Measurements from ENCODE around the gene PPBP.
"Not testable (repeated sequence)": the region's sequence is repeated elsewhere in the genome, so short reads cannot be mapped to it uniquely, and the experiment has no call there.

PPBP gene

GRCh38 chr4:73991742-73992000, 3.7 kb upstream of the PPBP start:
- DNase-seq: no peak

- no peak for DNase-seq
Measured at GRCh38 chr4:73990988-73991741, 3.2 kb upstream of the PPBP start.

- no peak for DNase-seq
Measured at GRCh38 chr4:73989928-73990327, 1.9 kb upstream of the PPBP start.

DNA sequence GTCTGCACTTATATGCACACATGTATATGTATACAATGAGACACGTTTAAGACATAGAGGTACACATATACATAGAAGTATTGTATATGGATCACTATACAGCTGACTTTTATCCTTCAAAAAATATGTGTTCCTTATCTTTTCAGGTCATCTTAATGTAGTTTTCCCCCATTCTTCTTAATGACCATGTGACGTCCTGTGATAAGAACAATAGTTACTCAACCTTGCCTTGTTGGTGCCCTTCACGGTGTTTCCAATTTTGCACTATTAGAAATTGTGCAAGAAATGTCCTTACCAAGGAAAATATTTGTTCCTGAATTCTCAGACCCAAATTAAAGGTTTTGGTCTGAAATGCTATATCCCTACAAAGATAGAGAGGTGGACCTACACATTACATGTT, 1.0 kb upstream of the PPBP start:
- no peak for DNase-seq

- DNase-seq: no peak
Measured at GRCh38 chr4:73985528-73985852, 2.5 kb downstream of the PPBP start.

DNA sequence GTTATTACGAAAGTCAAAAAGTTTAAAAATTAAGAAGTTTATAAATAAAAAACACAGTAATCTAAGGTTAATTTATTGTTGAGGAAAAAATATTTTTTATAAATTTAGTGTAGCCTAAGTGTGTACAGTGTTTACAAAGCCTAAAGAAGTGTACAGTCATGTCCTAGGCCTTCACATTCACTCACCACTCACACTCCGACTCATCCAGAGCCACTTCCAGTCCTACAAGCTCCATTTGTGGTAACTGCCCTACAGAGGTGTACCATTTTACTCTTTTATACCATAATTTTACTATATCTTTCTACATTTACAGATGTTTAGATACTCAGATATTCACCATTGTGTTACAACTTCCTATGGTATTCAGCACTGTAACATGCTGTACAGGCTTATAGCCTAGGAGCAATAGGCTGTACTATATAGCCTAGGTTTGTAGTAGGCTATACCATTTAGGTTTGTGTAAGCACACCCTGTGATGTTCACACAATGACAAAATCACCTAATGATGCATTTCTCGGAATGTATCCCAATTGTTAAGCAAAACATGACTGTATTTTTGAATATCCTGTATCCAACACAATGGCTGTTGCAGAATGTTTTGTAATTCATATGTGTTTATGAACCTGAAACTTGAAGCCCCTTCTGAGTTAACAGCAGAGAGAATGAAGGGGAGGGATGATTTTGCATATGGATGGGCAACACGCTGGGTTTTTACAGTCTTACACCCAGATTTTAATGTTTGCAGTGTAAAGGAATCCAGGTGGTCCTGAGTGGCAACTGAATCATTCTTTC, 3.1 kb downstream of the PPBP start:
- no peak for DNase-seq

DNA sequence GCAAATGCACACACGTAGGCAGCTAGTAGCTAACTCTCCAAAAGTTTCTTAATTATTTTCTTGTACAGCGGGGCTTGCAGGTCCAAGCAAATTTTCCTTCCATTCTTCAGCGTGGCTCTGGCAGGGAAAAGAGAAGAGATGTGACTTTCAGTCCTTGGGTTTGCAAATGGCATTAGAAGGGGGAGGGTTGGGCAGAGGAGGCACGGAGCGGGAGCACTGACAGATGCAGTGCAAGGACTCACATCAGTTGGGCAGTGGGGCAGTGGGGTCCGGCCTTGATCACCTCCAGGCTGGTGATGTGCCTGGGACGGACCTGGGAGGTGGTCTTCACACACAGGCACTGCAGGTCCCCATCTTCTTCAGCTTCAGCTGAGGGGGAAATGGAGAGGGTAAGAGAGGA, 6.8 kb downstream of the PPBP start:
- not testable (repeated sequence) for DNase-seq

DNA sequence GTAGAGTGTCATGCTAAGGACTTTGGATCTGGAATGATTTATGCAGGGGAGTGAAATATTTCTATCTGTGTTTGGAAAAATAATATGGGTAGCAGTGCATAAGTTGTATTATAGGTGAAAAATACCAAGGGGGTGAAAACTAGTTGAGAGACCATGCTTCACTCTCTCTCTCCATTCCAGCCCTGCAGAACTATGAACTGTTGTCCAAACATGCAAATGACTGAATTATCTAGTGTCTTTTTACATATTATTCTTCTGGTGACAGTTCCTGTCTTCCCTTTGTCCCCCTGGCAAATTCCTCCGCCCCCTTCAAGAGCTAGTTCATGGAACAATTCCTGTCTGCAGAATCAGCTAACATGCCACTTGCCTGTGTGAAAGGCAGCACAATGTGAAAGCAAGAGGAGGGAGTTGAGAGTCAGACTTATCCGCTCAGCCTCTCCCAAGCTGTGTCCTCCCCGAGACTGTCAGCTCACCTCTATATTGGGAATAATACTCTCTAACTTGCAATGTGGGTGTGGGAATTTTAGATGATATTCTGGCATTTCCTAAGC, 8.5 kb downstream of the PPBP start:
- DNase-seq: no peak

DNA sequence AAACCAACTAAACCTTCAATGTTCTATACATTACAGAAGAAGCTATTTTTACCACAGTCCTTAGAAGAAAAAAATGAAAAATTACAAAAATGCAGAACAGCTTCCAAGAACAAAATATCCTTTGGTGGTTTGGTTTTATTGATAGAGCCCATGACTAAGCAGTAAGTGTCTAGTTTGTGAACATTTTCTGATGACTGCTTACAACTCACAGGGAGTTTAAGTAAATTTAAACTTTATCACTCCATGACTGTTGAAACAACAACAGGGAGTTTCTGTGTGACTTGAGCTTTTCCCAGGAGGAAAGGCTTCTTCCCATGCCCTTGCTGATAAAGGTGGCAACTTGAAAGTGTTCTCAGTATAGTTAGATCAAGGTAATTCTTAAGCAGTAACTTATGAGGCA, 9.1 kb downstream of the PPBP start:
- DNase-seq: no peak

DNA sequence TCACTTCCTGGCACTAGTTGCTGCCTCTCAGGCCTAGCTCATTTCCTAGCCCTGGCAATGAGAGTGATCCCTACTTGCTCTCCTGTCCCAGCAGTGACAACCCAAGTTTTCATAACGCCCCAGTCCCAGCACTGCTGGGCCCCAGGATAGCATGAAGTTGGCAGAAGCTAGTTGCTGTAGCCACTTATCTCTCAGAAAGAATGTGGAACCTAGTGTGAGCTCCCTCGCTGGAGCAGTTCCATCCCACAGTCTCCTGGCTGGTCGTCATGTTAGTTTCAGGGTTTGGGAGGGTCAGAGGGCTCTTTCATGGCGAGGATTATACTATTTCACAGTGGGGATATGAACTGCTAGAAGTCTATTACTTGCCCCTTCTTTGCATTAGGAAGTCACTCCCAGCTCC, 11.3 kb downstream of the PPBP start:
- no peak for DNase-seq

- DNase-seq: no peak
Measured at GRCh38 chr4:73976217-73976616, 11.8 kb downstream of the PPBP start.

GRCh38 chr4:73974352-73974751, 13.6 kb downstream of the PPBP start:
- no peak for DNase-seq

DNA sequence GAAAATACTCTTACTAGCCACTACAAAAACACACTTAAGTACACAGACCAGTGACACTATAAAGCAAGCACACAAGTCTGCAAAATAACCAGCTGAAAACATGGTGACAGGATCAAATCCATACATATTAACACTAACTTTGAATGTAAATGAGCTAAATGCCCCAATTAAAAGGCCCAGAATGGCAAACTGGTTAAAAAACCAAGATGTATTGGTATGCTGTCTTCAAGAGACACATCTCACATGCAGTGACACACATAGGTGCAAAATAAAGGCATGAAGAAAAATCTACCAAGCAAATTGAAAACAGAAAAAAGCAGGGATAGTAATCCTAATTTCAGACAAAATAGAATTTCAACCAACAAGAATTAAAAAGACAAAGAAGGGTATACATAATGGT, 17.0 kb downstream of the PPBP start:
- no peak for DNase-seq

GRCh38 chr4:73970011-73970410, 18.0 kb downstream of the PPBP start:
- no peak for DNase-seq

DNA sequence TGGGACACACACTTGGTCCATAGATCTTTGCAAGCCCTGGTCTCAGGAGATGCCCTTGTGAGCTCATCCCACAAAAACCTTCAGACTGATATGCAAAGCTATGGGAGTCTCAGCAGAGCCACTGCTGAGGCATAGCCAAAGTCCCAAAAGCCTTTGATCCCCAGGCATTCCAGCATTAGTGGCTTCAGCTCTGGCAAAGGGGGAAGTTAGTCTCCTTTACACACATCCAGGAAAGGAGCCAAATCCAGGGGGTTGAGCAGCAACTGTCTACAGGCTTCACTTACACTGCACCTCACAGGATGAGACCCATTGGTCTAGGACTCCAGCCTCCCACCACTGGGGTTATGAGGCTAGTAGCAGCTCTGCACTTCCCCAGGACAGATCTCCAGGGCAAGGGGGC, 20.1 kb downstream of the PPBP start:
- no peak for DNase-seq

DNA sequence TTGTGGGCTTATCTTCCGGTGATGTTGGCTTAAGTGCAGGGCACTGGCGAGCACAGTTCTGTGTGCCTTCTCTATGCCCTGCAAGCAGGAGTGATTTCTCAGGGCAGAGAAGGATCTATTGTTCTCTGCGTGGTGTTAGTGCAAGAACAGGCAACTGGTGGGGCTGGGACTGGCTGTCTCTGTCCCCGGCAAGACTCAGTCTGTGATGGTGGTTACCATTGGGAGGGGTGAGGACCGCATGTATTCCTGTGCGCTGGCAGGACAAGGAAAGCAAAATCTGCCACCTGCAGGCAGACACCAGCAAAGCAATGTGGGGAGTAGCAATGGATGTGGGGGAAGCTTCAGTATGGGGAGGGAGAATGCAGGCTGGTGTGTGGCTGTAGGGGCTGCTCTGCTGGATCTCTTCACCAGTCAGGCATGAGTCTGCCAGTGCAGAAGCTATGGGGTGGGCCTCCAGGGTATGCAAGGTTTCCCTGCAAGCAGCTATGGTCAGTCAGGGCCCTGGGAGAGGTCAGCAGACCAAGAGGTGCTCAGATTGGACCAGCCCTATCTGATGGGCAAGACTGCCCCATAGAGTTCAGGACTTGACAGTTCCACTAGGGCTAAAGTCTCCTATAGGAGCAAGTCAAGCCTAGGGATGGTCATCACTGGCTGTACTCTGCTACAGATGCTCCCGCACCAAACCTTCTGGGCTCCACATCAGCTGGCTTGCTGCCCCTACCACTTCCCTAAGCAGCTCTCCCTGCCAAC, 23.0 kb downstream of the PPBP start:
- DNase-seq: no peak

- DNase-seq: no peak
Measured at GRCh38 chr4:73962724-73963123, 25.3 kb downstream of the PPBP start.

GRCh38 chr4:73959041-73959440, 28.9 kb downstream of the PPBP start:
- not testable (repeated sequence) for DNase-seq

DNA sequence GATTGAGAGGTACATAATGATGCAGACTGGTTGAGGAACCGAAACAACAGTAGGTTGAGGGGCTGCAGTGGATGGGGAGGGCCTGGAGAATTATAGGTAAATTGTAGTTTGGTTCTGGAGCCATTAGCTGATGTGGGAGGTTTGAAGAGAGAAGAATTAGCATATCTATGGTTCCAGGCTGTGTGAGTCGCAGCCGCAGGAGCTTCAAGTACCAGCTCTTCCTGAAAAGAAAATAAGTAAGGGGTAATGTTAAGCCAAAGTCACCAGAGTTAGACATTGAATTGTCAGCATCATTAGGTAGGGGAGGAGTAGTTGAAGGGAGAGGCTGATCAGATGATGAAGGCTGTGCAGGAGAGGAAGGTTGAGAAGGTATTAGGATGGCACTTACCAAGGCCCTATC, 35.6 kb downstream of the PPBP start:
- DNase-seq: no peak

DNA sequence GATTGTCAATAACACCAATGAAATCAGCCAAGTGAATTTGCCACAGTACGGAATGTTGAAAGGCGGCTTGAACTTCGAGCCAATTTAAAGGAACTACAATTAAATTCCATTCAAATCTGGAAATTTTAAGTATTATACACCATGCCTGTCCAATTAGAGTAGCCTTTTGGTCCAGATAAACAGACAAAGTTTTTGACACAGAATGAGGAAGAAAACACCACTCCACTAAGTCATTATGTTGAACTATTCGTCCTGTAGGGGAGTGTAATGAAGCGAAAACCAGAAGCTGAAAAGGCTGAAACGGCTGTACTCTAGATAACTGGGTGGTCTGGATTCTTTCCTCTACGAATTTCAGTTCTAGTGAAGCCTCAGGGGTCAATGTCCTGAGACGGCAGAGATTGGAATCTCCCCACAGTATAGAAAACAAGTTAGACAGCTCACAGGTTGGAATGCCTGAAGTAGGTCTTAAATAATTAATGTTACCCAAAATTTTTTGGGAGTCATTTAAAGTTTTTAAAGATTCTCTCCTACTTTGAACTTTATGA, 37.5 kb downstream of the PPBP start:
- DNase-seq: not testable (repeated sequence)

GRCh38 chr4:73948990-73949706, 38.8 kb downstream of the PPBP start:
- no peak for DNase-seq

DNA sequence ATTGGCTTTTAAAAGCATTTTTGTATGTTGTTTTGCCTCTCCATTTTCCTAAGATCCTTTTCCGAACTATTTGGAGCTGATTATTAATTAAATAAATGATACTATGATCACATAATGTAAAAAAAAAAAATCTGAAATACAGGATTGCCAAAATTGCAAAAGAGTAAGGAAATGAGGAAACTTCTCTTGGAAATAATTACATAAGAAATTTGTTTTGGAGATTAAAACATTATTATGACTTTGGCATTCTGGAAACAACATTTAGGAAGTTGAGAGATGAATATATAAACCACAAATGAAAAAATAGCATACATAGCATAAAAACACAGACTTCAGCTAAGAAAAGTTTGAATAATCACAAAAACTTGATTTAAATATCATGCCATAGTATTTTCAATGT, 39.7 kb downstream of the PPBP start:
- no peak for DNase-seq
